HG03103 (cell line): ENCODE measurements around the gene DCAF15.
"Not testable (repeated sequence)": the region's sequence is repeated elsewhere in the genome, so short reads cannot be mapped to it uniquely, and the experiment has no call there.

ENCODE experiments used
- ATAC-seq: cut with Tn5 transposase; IDR thresholded peaks from one replicate; pipeline ENCODE4 v1.9.1; 2021; ENCODE audit warnings: low read depth; ENCODE audit not compliant: unreplicated experiment

DCAF15 gene, protein sequence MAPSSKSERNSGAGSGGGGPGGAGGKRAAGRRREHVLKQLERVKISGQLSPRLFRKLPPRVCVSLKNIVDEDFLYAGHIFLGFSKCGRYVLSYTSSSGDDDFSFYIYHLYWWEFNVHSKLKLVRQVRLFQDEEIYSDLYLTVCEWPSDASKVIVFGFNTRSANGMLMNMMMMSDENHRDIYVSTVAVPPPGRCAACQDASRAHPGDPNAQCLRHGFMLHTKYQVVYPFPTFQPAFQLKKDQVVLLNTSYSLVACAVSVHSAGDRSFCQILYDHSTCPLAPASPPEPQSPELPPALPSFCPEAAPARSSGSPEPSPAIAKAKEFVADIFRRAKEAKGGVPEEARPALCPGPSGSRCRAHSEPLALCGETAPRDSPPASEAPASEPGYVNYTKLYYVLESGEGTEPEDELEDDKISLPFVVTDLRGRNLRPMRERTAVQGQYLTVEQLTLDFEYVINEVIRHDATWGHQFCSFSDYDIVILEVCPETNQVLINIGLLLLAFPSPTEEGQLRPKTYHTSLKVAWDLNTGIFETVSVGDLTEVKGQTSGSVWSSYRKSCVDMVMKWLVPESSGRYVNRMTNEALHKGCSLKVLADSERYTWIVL

DNA sequence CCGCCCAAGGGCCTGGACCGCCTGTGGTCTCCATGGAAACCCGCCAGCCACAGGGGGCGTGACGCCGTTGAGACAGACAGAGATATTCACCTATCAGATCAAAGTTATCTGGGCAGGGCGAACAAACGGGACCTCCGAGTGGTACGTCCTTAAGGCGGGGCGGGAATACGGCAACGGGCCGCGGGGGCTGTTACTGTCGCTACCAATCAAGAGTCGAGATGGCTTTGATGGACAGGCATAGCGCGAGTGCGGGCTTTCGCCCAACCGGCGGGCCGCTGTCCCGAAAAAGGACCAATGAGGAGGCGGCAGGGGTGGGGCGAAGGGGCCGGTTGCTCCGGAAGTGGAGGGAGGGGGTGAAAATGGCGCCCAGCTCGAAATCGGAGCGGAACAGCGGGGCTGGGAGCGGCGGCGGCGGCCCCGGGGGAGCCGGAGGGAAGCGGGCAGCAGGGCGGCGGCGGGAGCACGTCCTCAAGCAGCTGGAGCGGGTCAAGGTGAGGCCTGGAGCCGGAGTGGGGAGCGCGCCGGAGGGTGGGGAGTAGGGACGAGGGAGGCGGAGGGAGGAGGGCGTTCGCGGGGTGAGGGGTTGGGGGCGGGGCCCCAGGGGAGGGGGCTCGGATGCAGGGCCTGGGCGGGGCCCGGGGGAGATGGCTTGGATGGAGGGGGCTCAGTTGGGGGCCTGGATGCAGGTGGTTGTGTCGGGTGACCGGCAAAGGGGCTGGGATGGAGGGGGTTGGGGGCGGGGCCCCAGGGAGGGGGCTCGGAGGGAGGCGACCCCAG, at the start of gene DCAF15:
TSS of gene DCAF15 (plus strand) at position 356 of the 777 bp plus-strand sequence. CDS start at position 360, 4 bp downstream.
- ATAC-seq = peak; percentile 89

DNA sequence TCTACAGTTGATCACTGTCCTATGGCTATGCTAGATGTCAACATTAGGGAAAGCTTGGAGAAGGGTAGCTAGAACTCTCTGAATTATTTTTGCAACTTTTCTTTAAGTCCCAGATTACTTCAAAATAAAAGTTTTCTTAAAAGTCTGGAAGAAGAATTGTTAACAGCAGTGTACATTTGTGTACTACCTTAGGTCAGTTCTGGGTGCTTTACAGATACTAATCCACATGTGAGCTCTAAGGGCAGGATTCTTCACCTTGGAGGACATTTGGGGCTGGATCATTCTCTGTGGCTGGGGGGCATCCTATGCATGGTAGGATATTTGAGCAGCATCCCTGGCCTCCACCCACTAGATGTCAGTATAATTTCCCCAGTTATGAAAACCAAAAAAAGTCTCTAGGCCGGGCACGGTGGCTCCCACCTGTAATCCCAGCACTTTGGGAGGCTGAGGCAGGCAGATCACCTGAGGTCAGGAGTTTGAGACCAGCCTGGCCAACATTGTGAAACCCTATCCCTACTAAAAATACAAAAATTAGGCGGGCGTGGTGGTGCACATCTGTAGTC, 49.2 kb upstream of the DCAF15 start:
- ATAC-seq = no peak

DNA sequence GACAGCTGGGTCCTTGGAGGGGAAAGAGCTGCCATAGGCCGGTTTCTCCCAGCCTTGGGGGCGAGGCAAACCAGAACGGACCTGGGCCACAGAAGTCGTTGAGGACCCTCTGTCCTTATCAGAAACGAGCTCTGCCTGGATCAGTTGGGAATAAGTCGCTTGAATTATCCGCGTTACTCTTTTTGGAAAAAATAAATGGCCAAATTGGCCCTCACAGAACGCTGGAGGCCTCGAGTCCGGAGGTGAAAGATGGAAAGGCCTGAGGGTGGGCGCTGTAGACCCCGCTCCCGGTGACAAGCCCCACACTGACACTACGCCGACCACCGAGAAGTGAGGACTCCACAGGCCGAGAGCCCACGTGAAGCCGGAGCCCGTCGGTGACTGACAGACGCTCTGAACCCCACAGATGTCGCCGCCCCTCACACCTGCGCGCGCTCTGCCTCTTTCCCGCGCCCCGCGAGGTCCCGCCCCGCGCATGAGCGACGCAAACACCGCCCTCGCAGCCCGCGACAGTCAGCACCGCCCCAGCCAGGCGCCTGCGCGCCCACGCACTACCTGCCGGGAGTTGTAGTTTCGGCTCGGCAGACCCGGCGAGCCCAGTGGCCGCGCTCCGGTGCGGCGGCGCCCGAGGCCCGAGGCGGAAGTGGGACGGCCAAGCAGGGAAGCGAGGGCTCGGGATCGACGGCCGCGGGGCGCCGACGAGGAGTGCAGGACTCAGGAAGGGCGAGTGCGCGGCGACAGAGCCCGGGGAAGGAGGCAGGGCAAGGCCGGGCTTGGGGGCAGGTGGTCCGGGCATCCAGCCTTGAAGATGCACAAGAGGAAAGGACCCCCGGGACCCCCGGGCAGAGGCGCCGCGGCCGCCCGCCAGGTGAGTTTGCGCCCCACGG, 46.4 kb upstream of the DCAF15 start, which contains the start of the genes BRME1 and CC2D1A:
TSS of gene BRME1 (minus strand) at position 484 of the 887 bp plus-strand sequence. CDS start 1,225 bp downstream, outside the sequence.
TSS of gene CC2D1A (plus strand) at position 568 of the 887 bp plus-strand sequence. CDS start at position 809, 241 bp downstream.
- peak; percentile 96 for ATAC-seq

DNA sequence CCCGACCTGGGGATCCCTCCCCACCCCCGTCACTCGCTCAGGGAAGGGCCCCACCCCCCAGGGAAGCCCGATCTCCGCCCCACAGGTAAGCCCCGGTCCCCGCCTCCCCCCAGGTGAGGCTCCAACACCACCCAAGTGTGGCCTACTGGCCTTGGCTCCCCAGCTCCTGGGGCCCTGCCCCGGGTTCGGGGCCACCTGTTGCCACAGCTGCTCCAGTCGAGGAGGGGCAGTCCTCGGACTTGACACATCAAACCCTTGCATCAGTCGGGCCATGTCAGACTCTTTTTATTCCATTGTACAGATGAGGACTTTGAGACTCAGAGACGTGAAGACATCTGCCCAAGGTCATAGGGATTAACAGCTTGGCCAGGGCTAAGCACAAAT, 45.8 kb upstream of the DCAF15 start:
- no peak for ATAC-seq

DNA sequence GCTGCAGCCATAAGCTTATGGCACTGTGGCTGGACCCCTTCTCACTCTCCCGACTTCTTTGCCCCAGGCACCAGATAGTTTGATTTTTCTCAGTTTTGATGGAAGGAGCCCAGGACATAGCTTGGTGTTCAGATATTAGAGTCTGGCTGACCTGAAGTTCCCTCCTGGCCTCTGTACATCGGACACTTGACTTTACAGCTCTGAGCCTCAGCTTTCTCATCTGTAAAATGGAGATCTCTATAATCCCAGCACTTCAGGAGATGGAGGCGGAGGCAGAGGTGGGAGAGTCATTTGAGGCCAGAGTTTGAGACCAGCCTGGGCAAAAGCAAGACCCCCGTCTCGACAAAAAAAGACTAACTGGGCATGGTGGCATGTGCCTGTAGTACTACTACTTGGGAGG, 45.4 kb upstream of the DCAF15 start:
- ATAC-seq = no peak

DNA sequence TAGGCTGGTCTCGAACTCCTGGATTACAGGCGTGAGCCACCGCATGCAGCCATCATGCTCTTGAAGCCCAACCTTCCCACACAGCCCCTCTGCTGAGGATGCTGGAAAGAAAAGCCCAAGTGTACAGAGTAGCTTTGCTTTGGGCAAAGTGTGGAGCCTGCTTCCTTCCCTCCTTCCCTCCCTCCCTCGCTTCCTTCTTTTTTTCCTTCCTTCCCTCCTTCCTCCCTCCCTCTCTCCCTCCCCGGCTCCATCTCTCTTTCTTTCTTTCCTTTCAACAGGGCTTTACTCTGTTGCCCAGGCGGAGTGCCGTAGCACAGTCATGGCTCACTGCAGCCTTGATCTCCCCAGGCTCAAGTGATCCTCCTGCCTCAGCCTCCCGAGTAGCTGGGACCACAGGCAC, 43.6 kb upstream of the DCAF15 start:
- ATAC-seq = no peak

DNA sequence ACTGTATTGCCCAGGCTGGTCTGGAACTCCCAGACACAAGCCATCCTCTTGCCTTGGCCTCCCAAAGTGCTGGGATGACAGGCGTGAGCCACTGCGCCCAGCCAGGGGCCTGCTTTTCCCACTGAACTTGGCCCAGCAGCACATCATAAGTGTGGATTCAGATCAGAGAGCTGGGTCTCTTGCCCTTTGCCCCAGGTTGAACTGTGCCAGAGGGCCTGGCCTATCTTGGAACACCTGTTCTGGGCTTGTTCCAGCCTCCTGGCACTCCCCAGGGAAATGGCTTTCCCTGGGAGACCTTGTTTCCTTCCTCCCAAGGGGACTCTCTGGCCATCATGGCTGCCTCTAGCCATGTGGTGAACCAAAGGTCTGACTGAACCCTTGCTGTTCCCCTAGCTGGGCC, 42.9 kb upstream of the DCAF15 start:
- no peak for ATAC-seq

DNA sequence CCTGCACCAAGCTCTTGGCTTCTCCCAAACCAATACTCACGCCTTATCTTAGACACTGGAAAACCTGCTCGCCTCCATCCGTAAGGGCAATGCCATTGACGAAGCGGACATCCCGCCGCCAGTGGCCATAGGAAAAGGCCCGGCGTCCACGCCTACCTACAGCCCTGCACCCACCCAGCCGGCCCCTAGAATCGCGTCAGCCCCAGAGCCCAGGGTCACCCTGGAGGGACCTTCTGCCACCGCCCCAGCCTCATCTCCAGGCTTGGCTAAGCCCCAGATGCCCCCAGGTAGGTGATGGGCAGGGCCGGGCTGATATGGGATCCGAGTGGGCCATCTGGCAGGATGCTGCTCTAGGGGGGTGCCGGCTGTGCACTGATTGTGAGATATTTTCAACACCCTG, 39.0 kb upstream of the DCAF15 start:
- ATAC-seq = no peak

DNA sequence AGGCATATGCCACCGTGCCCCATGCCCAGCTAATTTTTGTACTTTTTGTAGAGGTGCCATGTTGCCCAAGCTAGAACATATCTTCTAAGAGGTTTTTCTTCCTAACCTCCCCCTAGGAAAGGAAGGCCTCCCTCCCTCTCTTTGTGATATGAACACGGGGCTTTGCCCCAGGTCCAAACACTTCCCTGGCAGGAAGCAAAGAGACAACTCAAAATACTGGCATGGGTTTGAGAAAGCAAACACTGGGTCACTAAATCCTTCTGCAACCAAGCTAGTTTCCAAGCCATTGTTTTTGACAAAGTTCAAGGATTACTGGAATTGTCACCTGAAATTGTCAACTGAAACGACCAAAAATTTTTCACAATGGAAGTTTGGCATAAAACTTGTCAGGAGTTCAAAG, 37.5 kb upstream of the DCAF15 start:
- no peak for ATAC-seq

DNA sequence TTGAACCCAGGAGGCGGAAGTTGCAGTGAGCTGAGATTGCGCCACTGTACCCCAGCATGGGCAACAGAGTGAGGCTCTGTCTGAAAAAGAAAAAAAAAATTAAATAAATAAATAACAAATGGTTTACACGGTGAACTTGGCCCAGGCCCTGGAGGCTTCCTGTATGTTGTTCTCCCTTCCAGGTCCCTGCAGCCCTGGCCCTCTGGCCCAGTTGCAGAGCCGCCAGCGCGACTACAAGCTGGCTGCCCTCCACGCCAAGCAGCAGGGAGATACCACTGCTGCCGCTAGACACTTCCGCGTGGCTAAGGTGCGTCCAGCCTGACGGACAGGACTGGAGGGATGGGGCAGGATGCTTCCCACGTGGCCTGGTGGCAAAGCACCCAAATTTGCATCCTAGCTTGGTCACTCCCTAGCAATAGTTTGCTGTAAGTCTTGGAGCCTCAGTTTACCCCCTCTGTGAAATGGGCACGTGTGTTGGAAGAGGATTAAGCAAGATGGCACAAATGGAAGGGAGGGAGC, 34.4 kb upstream of the DCAF15 start:
- ATAC-seq = no peak

DNA sequence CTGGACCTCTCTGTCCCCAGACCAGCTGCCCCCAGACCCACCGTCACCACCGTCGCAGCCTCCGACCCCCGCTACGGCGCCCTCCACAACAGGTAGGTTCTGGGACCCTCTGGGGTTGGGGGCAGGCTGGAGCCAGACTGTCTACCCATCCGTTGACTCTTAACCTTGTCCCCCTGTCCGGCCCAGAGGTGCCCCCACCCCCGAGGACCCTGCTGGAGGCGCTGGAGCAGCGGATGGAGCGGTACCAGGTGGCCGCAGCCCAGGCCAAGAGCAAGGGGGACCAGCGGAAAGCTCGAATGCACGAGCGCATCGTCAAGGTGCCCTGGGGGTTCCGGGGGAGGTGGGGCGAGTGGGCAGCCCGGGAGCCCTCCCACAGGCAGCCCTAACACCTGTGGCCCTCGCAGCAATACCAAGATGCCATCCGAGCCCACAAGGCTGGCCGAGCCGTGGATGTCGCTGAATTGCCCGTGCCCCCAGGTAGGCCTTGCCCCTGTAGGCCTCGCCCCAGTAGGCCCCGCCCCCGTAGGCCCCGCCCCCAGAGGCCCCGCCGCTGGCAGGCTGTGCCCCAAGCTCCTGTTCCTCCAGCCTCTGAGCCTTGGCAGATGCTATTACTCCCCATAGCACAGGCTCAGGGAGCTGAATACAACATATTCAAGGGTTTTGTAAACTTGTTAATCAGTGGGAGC, 33.4 kb upstream of the DCAF15 start:
- no peak for ATAC-seq

DNA sequence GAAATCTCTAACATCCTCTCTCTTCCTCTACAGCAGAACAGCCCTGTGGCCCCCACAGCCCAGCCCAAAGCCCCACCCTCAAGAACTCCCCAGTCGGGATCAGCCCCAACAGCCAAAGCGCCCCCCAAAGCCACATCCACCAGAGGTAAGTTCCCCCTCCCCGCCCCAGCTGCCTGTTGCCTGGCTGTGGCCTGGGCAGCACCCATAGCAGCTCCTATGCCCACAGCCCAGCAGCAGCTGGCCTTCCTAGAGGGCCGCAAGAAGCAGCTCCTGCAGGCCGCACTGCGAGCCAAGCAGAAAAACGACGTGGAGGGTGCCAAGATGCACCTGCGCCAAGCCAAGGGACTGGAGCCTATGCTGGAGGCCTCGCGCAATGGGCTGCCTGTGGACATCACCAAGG, 31.8 kb upstream of the DCAF15 start:
- no peak for ATAC-seq

DNA sequence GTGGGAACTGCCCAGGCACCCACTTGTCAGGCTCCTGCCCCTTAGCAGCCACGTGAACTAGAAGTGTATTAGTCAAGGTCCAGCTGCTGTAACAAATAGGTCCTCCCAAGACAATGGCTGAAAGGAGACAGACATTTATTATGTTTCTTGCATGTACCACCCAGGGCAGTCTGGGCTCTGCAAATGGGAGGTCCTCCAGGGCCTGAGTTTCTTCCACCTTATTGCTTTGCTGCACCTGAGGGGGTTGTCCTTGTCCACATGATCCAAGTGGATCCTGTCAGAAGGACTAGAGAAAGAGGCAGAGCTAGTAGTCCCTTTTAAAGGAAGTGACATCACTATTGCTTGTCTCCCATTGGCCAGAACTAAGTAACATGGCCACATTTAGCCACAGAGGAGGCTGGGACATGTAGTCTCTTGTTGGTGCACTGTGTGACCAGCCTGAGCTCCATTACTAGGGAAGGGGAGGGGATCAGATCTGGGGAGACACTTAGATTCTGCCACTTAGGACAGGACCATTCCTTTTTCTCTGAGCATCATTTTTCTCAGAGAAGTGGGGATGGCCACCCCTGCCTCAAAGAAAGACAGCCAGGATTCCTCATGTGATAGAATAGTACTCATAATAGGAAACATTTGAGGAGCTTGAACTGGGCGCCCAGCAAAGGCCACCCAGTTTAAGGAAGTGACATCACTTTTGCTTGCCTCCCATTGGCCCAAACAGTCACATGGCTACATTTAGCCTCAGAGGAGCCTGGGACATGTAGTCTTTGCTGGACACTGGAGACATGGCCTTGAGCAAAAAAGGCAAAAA, 31.2 kb upstream of the DCAF15 start:
- ATAC-seq = no peak

DNA sequence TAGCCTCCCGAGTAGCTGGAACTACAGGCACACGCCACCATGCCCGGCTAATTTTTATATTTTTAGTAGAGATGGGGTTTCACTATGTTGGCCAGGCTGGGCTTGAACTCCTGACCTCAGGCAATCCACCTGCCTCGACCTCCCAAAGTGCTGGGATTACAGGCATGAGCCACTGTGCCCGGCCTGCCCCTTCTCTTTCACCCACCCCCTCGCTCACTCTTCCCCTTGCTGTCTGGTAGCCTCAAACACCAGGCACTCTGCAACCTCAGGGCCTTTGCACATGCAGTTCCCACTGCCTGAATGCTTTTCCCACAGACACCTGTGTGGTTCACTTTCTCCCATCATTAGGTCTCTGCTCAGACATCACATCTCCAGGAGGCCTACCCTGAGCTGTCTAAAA, 30.2 kb upstream of the DCAF15 start:
- not testable (repeated sequence) for ATAC-seq

DNA sequence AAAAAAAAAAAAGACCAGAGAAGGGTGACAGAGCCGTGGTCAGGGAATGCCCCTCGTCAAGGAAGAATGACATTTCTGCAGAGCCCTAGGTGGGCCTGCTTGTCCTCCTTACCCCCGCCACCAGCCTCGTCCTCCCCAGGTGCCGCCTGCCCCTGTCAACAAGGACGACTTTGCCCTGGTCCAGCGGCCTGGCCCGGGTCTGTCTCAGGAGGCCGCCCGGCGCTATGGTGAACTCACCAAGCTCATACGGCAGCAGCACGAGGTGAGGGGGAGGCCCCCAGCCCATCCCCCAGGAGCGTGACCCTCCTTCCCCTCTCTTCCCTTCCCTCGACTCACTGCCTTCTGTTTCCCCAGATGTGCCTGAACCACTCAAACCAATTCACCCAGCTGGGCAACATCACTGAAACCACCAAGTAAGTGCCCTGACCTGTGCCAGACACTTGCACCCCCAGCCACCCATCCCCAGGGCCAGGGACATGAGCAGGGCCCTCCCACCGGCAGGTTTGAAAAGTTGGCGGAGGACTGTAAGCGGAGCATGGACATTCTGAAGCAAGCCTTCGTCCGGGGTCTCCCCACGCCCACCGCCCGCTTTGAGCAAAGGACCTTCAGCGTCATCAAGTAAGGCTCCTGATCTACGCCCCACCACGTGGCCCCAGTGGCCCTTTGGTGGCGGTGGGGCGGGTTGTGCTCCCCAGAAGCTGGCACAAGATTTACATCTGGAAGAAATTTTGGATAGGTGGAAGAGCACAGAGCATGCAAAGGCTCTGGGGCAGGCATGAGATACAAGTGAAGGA, 28.9 kb upstream of the DCAF15 start:
- no peak for ATAC-seq

DNA sequence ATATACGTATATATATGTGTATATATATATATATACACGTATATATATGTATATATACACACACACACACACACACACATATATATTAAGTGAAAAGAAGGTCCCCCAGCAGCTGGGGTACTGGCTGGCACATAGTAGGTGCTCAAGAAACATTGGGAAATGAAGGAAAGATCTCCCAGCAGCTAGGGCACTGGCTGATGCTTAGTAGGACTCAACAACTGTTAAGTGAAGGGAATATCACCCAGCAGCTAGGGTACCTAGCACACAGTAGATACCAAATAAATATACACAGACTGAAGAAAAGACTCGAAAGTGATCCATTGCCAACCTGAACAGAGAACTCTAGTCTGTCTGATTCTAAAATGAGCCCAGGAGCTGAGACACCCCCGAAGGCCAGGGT, 26.3 kb upstream of the DCAF15 start:
- no peak for ATAC-seq

DNA sequence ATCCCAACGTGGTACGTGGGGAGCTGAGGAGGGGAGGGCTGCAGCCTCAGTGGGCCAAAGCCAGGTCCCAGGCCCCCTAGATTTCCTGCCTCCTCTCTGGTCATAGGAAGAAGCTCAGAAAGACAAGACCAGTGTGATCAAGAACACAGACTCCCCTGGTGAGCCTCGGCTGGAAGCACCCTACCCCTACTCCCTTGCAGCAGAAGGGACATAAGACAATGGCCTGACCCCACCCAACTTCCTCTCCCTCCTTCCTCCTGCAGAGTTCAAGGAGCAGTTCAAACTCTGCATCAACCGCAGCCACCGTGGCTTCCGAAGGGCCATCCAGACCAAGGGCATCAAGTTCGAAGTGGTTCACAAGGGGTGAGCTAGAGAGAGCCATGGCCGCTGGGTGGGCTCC, 25.6 kb upstream of the DCAF15 start:
- no peak for ATAC-seq

DNA sequence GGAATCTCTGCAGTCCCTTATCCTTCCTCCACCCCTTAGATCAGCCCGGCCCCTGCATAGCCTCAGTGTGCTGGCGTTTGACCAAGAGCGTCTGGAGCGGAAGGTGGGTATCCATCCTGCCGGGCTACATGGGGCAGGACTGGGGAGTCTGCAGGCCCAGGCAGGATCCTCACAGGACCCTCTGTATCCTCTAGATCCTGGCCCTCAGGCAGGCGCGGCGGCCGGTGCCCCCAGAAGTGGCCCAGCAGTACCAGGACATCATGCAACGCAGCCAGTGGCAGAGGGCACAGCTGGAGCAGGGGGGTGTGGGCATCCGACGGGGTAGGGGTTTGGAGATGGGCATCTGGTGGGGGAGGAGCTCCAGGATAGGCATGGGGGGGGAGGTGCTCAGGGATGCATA, 23.0 kb upstream of the DCAF15 start:
- ATAC-seq = no peak
